ENCODE data around the gene KCTD16. TPM values are rescaled to one million over a fixed set of nuclear protein-coding genes. Genes with fewer than 3 reads are reported as not detected.

The KCTD16 gene
- total RNA-seq: not detected

GRCh38 chr5:144170276-144171024, at the start of gene KCTD16, which contains the start of gene YIPF5:
Gene KCTD16, plus strand, starts transcription at chr5:144170873.
Gene YIPF5, minus strand, starts transcription at chr5:144170659. Its CDS starts 704 bp downstream, at chr5:144169955.
- H3K36me3 Mint-ChIP-seq (ENCODE audit: insufficient read depth): peaks cover 15% of the 10 kb centered on the region
- H3K4me3 Mint-ChIP-seq: peak within 1 kb of the TSS; percentile 98
- no peaks in the 10 kb centered on the region for H3K27me3 Mint-ChIP-seq (ENCODE audit: low read depth)
- ATAC-seq: peak; percentile 99
- H3K4me1 Mint-ChIP-seq (ENCODE audit: low read depth): peaks cover 45% of the 10 kb centered on the region
- no peaks in the 10 kb centered on the region for H3K9me3 Mint-ChIP-seq
- DNase-seq: peak; percentile 96

- DNase-seq: no peak
Observed at GRCh38 chr5:144121577-144121976, 49.1 kb upstream of the KCTD16 start.

GRCh38 chr5:144122081-144122480, 48.6 kb upstream of the KCTD16 start:
- Mint-ChIP-seq H3K4me3 (no peak overlapping the region), H3K4me1 (ENCODE audit: low read depth) (no peaks in the 10 kb centered on the region), H3K27me3 (ENCODE audit: low read depth) (no peaks in the 10 kb centered on the region), H3K9me3 (no peaks in the 10 kb centered on the region), H3K36me3 (ENCODE audit: insufficient read depth) (no peaks in the 10 kb centered on the region)
- ATAC-seq: no peak
- no peak for DNase-seq

More at GRCh38 chr5:144121577-144121976, 49.1 kb upstream of the KCTD16 start:
- Mint-ChIP-seq H3K4me1 (ENCODE audit: low read depth) (no peaks in the 10 kb centered on the region), H3K36me3 (ENCODE audit: insufficient read depth) (no peaks in the 10 kb centered on the region), H3K9me3 (no peaks in the 10 kb centered on the region), H3K4me3 (no peak overlapping the region), H3K27me3 (ENCODE audit: low read depth) (no peaks in the 10 kb centered on the region)
- ATAC-seq: no peak

GRCh38 chr5:144122641-144123040, 48.0 kb upstream of the KCTD16 start:
- no peak for ATAC-seq
- Mint-ChIP-seq H3K4me3 (no peak overlapping the region), H3K27me3 (ENCODE audit: low read depth) (no peaks in the 10 kb centered on the region), H3K9me3 (no peaks in the 10 kb centered on the region), H3K4me1 (ENCODE audit: low read depth) (no peaks in the 10 kb centered on the region), H3K36me3 (ENCODE audit: insufficient read depth) (no peaks in the 10 kb centered on the region)
- DNase-seq: no peak

GRCh38 chr5:144125163-144125726, 45.4 kb upstream of the KCTD16 start:
- ATAC-seq (no peak), DNase-seq (no peak)
- Mint-ChIP-seq H3K27me3 (ENCODE audit: low read depth) (no peaks in the 10 kb centered on the region), H3K9me3 (no peaks in the 10 kb centered on the region), H3K4me3 (no peak overlapping the region), H3K36me3 (ENCODE audit: insufficient read depth) (no peaks in the 10 kb centered on the region), H3K4me1 (ENCODE audit: low read depth) (no peaks in the 10 kb centered on the region)

- ATAC-seq: no peak
- Mint-ChIP-seq H3K27me3 (ENCODE audit: low read depth) (no peaks in the 10 kb centered on the region), H3K4me1 (ENCODE audit: low read depth) (no peaks in the 10 kb centered on the region), H3K9me3 (no peaks in the 10 kb centered on the region), H3K4me3 (no peak overlapping the region), H3K36me3 (ENCODE audit: insufficient read depth) (no peaks in the 10 kb centered on the region)
- no peak for DNase-seq
Observed at GRCh38 chr5:144126707-144127106, 44.0 kb upstream of the KCTD16 start.

- ATAC-seq: no peak
Observed at GRCh38 chr5:144128844-144129243, 41.8 kb upstream of the KCTD16 start.

GRCh38 chr5:144130306-144130705, 40.4 kb upstream of the KCTD16 start:
- Mint-ChIP-seq H3K4me1 (ENCODE audit: low read depth) (no peaks in the 10 kb centered on the region), H3K9me3 (no peaks in the 10 kb centered on the region), H3K27me3 (ENCODE audit: low read depth) (no peaks in the 10 kb centered on the region), H3K4me3 (no peak overlapping the region), H3K36me3 (ENCODE audit: insufficient read depth) (no peaks in the 10 kb centered on the region)
- DNase-seq: no peak
- ATAC-seq: no peak

More at GRCh38 chr5:144128844-144129243, 41.8 kb upstream of the KCTD16 start:
- Mint-ChIP-seq H3K27me3 (ENCODE audit: low read depth) (no peaks in the 10 kb centered on the region), H3K9me3 (no peaks in the 10 kb centered on the region), H3K36me3 (ENCODE audit: insufficient read depth) (no peaks in the 10 kb centered on the region), H3K4me3 (no peak overlapping the region), H3K4me1 (ENCODE audit: low read depth) (no peaks in the 10 kb centered on the region)
- DNase-seq: no peak

- ATAC-seq (no peak), DNase-seq (no peak)
- no peaks in the 10 kb centered on the region for H3K9me3 Mint-ChIP-seq
- no peaks in the 10 kb centered on the region for H3K36me3 Mint-ChIP-seq (ENCODE audit: insufficient read depth)
- H3K27me3 Mint-ChIP-seq (ENCODE audit: low read depth): no peaks in the 10 kb centered on the region
- H3K4me1 Mint-ChIP-seq (ENCODE audit: low read depth): no peaks in the 10 kb centered on the region
- H3K4me3 Mint-ChIP-seq: no peak overlapping the region
Observed at GRCh38 chr5:144131261-144131660, 39.4 kb upstream of the KCTD16 start.

- ATAC-seq (no peak), DNase-seq (no peak)
Observed at GRCh38 chr5:144133050-144133633, 37.5 kb upstream of the KCTD16 start.

GRCh38 chr5:144134194-144134826, 36.4 kb upstream of the KCTD16 start:
- ATAC-seq: no peak
- Mint-ChIP-seq H3K36me3 (ENCODE audit: insufficient read depth) (no peaks in the 10 kb centered on the region), H3K9me3 (no peaks in the 10 kb centered on the region), H3K4me1 (ENCODE audit: low read depth) (no peaks in the 10 kb centered on the region), H3K27me3 (ENCODE audit: low read depth) (peaks cover 2% of the 10 kb centered on the region), H3K4me3 (no peak overlapping the region)
- DNase-seq: no peak

More at GRCh38 chr5:144133050-144133633, 37.5 kb upstream of the KCTD16 start:
- H3K4me3 Mint-ChIP-seq: no peak overlapping the region
- H3K27me3 Mint-ChIP-seq (ENCODE audit: low read depth): peaks cover 1% of the 10 kb centered on the region
- no peaks in the 10 kb centered on the region for H3K9me3 Mint-ChIP-seq
- H3K4me1 Mint-ChIP-seq (ENCODE audit: low read depth): no peaks in the 10 kb centered on the region
- H3K36me3 Mint-ChIP-seq (ENCODE audit: insufficient read depth): no peaks in the 10 kb centered on the region

- H3K9me3 Mint-ChIP-seq: no peaks in the 10 kb centered on the region
- no peaks in the 10 kb centered on the region for H3K36me3 Mint-ChIP-seq (ENCODE audit: insufficient read depth)
- no peak for DNase-seq
- H3K27me3 Mint-ChIP-seq (ENCODE audit: low read depth): peaks cover 2% of the 10 kb centered on the region
- H3K4me1 Mint-ChIP-seq (ENCODE audit: low read depth): no peaks in the 10 kb centered on the region
- no peak for ATAC-seq
- no peak overlapping the region for H3K4me3 Mint-ChIP-seq
Observed at GRCh38 chr5:144135113-144135762, 35.4 kb upstream of the KCTD16 start.

- H3K9me3 Mint-ChIP-seq: no peaks in the 10 kb centered on the region
- ATAC-seq (no peak), DNase-seq (no peak)
- no peak overlapping the region for H3K4me3 Mint-ChIP-seq
- peaks cover 9% of the 10 kb centered on the region for H3K4me1 Mint-ChIP-seq (ENCODE audit: low read depth)
- peaks cover 8% of the 10 kb centered on the region for H3K27me3 Mint-ChIP-seq (ENCODE audit: low read depth)
- H3K36me3 Mint-ChIP-seq (ENCODE audit: insufficient read depth): no peaks in the 10 kb centered on the region
Observed at GRCh38 chr5:144139586-144139985, 31.1 kb upstream of the KCTD16 start.

- no peak for DNase-seq
- no peaks in the 10 kb centered on the region for H3K36me3 Mint-ChIP-seq (ENCODE audit: insufficient read depth)
- H3K4me1 Mint-ChIP-seq (ENCODE audit: low read depth): peaks cover 9% of the 10 kb centered on the region
- peaks cover 8% of the 10 kb centered on the region for H3K27me3 Mint-ChIP-seq (ENCODE audit: low read depth)
- H3K4me3 Mint-ChIP-seq: no peak overlapping the region
- no peaks in the 10 kb centered on the region for H3K9me3 Mint-ChIP-seq
- ATAC-seq: no peak
Observed at GRCh38 chr5:144141585-144141984, 29.1 kb upstream of the KCTD16 start.
